Upper lobe of left lung (tissue), 6 donors: ENCODE data around the gene MBNL2. TPM values are rescaled to one million over a fixed set of nuclear protein-coding genes. Genes with fewer than 3 reads are reported as not detected.

Experiments
- ATAC-seq, 2 donors: fragments of 200-7000 bp; cut with Tn5 transposase; one replicate each; pipeline ENCODE4 v1.9.1; 2022; ENCODE audit warnings: mild to moderate bottlenecking in 2 of 2, moderate library complexity in 2 of 2; ENCODE audit not compliant: low FRiP score in 2 of 2
- DNase-seq, 2 donors: peaks; one replicate each; pipeline ENCODE4 v3.0.0-alpha.2; 2019 to 2020
- H3K27ac ChIP-seq, 4 donors: fragments of 200-600 bp; sonication (generic); one replicate each; pipeline ENCODE4 v1.5.1; 2016 to 2019
- H3K27me3 ChIP-seq, 4 donors: fragments of 200-600 bp; sonication (generic); one replicate each; pipeline ENCODE4 v1.5.1; 2017 to 2019
- H3K36me3 ChIP-seq, 4 donors: fragments of 200-600 bp; sonication (generic); one replicate each; pipeline ENCODE4 v1.5.1; 2016 to 2019
- H3K4me1 ChIP-seq, 4 donors: fragments of 200-600 bp; sonication (generic); one replicate each; pipeline ENCODE4 v1.5.1; 2018 to 2019
- H3K4me3 ChIP-seq, 4 donors: fragments of 200-600 bp; sonication (generic); one replicate each; pipeline ENCODE4 v1.5.1; 2017 to 2019; ENCODE audit warnings: mild to moderate bottlenecking in 2 of 4, moderate library complexity in 1 of 4
- H3K9me3 ChIP-seq, 4 donors: fragments of 200-600 bp; sonication (generic); one replicate each; pipeline ENCODE4 v1.5.1; 2018 to 2019
- CTCF ChIP-seq, 6 experiments: fragments of 450-650 bp in 4 of 6; fragments of 200-600 bp in 2 of 6; sonication (generic) in 2 of 6; IDR thresholded peaks; one replicate each; pipeline ENCODE4 v1.5.1; 2016 to 2019; ENCODE audit warnings: antibody characterized with exemption in 6 of 6
- EP300 ChIP-seq, 4 donors: sonication (generic); formaldehyde crosslinking; IDR thresholded peaks; one replicate each; pipeline ENCODE4 v1.5.1; 2017; ENCODE audit warnings: antibody characterized with exemption in 4 of 4, control low read depth in 2 of 4
- POLR2A ChIP-seq, 4 donors: fragments of 450-650 bp; IDR thresholded peaks; one replicate each; pipeline ENCODE4 v1.5.1; 2016 to 2017; ENCODE audit warnings: antibody characterized with exemption in 4 of 4, mild to moderate bottlenecking in 2 of 4
- POLR2AphosphoS5 ChIP-seq, 2 donors: sonication (generic); formaldehyde crosslinking; IDR thresholded peaks; one replicate each; pipeline ENCODE4 v1.5.1; 2017; ENCODE audit warnings: antibody characterized with exemption in 2 of 2
- WGBS, 2 donors: methylation state at CpG; one replicate each; pipeline ENCODE4 v1.1.5; 2017 to 2018; 5-methylcytosine and 5-hydroxymethylcytosine counted together
- total RNA-seq, 6 donors: library from RNA; depleted of rRNA in 4 of 6; stranded (reverse); fragments of >200 nt in 4 of 6; gene quantifications; one replicate each; pipeline versions ENCODE4 v1.1.0 to v1.2.1, GENCODE V29; 2016 to 2021
- donor health status: DM: no; HTN: no; CAD: no; lungs with moderate emphysema.
- donor health status: DM: no; HTN: yes; CAD: no; lungs with severe emphysema.

The MBNL2 gene
- total RNA-seq, 6 donors from 2014 or later, result 40.9 to 78.4 (median 51.3) TPM

DNA sequence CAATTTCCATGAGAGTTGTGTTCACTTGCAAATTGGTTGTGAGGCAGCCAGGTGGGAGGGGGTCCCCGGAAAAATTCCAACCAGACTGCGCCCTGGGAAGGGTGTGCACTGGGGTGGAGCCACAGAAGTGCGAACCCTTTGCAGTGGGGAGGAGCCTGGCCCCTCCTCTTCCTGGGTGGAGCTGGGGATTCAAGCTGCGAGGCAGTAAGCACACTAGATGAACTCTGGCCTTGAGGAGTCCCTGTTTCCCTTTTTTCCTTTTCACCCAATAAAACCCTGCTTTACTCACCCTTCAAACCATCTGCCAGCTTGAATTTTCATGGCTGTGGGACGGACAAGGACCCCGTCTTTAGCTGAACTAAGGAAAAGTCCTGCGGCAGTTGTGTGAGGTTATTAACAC lies 31.0 kb upstream of the MBNL2 start:
- WGBS, 2 donors, result 69 to 71% methylated on average over 7 of the region's 7 CpGs

DNA sequence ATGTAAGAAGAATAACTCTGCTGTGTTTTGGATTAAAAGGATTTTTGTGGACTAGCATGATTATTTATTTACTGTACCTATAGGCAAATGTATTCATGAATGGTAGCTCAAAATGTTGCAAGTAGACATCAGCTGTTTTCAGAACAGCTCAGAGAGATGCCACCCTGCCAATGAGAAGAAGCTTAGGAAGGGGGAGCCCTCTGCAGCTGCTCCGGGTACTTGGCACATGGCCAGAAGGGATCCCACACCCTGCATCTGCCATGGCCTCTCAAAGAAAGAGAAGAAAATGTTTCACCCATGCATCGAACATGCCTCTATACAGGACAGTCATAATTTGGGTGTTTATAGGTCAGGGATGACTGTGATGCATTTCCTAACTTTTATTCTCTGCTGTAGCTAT lies 30.5 kb upstream of the MBNL2 start:
- TF ChIP-seq POLR2AphosphoS5 (IDR thresholded peaks at IDR 0.05), result no peak
- no peak for TF ChIP-seq CTCF (IDR thresholded peaks at IDR 0.05)
- TF ChIP-seq EP300 (IDR thresholded peaks at IDR 0.05), result no peak
- no peak for TF ChIP-seq POLR2A (IDR thresholded peaks at IDR 0.05)
- Histone ChIP-seq H3K27me3 (no peaks in the 10 kb centered on the region), H3K36me3 (no peaks in the 10 kb centered on the region), H3K4me1 (peaks cover 0 to 25% (median 12%) of the 10 kb centered on the region in 4 donors), H3K4me3 (no peak overlapping the region), H3K9me3 (no peaks in the 10 kb centered on the region), H3K27ac (no peak overlapping the region)
- ATAC-seq (no peak), DNase-seq (no peak)
- WGBS, 2 donors, result 37 to 44% methylated on average over 2 of the region's 2 CpGs

More for the DNA sequence above, 31.0 kb upstream of the MBNL2 start:
- Histone ChIP-seq H3K27ac (no peak overlapping the region), H3K27me3 (no peaks in the 10 kb centered on the region), H3K4me1 (peaks cover 0 to 25% (median 12%) of the 10 kb centered on the region in 4 donors), H3K9me3 (no peaks in the 10 kb centered on the region), H3K4me3 (no peak overlapping the region), H3K36me3 (no peaks in the 10 kb centered on the region)
- no peak for TF ChIP-seq POLR2AphosphoS5 (IDR thresholded peaks at IDR 0.05)
- TF ChIP-seq EP300 (IDR thresholded peaks at IDR 0.05), result no peak
- no peak for TF ChIP-seq POLR2A (IDR thresholded peaks at IDR 0.05)
- TF ChIP-seq CTCF (IDR thresholded peaks at IDR 0.05), result no peak
- ATAC-seq (no peak), DNase-seq (no peak)

DNA sequence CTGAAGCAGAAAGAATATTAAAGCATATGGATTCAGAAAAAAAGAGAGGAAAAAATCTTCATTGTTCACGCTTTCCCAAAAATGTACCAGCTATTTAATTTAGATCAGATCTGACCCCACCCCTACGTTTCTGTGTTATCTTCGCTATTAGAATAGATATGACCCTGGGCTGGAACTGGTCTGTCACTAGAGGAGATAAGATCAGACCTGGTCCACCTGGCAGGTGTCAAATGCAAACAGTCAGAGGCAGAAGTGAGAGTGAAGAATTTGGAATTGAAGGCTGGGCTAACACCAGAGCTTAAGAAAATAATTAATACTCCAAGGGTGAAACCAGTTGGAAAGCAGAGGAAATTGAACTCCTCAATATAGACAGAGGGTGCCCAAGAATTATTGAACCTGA lies 30.0 kb upstream of the MBNL2 start:
- H3K27ac ChIP-seq, result no peak overlapping the region
- ATAC-seq (no peak), DNase-seq (no peak)
- H3K36me3 ChIP-seq, result no peaks in the 10 kb centered on the region
- no peaks in the 10 kb centered on the region for H3K27me3 ChIP-seq
- 85 to 89% methylated on average over 3 of the region's 3 CpGs for WGBS, 2 donors
- H3K4me1 ChIP-seq, result peaks cover 0 to 25% (median 12%) of the 10 kb centered on the region in 4 donors
- no peaks in the 10 kb centered on the region for H3K9me3 ChIP-seq
- TF ChIP-seq POLR2AphosphoS5 (IDR thresholded peaks at IDR 0.05) (no peak), CTCF (IDR thresholded peaks at IDR 0.05) (no peak), EP300 (IDR thresholded peaks at IDR 0.05) (no peak), POLR2A (IDR thresholded peaks at IDR 0.05) (no peak)
- H3K4me3 ChIP-seq, result no peak overlapping the region

DNA sequence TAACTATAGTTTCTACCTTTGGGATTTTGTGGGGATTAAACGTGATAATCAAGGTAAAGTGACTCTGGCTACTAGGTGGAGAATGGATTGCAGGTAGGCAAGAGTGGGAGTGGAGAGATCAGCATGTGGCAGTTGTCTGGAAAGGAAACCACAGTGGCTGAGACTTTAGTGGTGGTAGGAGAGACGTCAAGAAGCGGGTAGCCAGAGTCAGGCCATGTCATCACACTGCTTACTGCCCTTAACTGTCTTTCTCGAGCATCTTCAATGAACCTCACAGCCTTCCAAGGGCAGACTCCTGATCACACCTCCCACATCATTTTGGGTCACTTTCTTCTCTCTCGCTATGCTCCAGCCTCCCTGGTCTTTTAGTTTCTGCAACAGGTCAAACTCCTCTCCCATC lies 28.6 kb upstream of the MBNL2 start:
- no peak for TF ChIP-seq POLR2AphosphoS5 (IDR thresholded peaks at IDR 0.05)
- no peak for TF ChIP-seq POLR2A (IDR thresholded peaks at IDR 0.05)
- no peak for TF ChIP-seq EP300 (IDR thresholded peaks at IDR 0.05)
- TF ChIP-seq CTCF (IDR thresholded peaks at IDR 0.05), result no peak
- no peaks in the 10 kb centered on the region for H3K9me3 ChIP-seq
- H3K4me3 ChIP-seq, result no peak overlapping the region
- H3K27me3 ChIP-seq, result no peaks in the 10 kb centered on the region
- 88% methylated on average over 5 of the region's 5 CpGs for WGBS, 2 donors
- H3K4me1 ChIP-seq, result peaks cover 0 to 25% (median 12%) of the 10 kb centered on the region in 4 donors
- H3K27ac ChIP-seq, result no peak overlapping the region
- DNase-seq (no peak), ATAC-seq (no peak)
- H3K36me3 ChIP-seq, result no peaks in the 10 kb centered on the region

GRCh38 chr13:97194479-97194878 lies 27.7 kb upstream of the MBNL2 start:
- TF ChIP-seq POLR2A (IDR thresholded peaks at IDR 0.05) (no peak), EP300 (IDR thresholded peaks at IDR 0.05) (peak in 1 of 4 donors; percentile 37), CTCF (IDR thresholded peaks at IDR 0.05) (no peak), POLR2AphosphoS5 (IDR thresholded peaks at IDR 0.05) (no peak)
- ATAC-seq, result no peak
- WGBS, 2 donors, result 47 to 48% methylated on average over 6 of the region's 6 CpGs

More at GRCh38 chr13:97194479-97194878, 27.7 kb upstream of the MBNL2 start:
- no peaks in the 10 kb centered on the region for H3K36me3 ChIP-seq
- H3K27ac ChIP-seq, result peak overlapping the region in 1 of 4 donors; percentile 30
- H3K4me1 ChIP-seq, result peaks cover 0 to 25% (median 12%) of the 10 kb centered on the region in 4 donors
- H3K9me3 ChIP-seq, result no peaks in the 10 kb centered on the region
- DNase-seq, result no peak
- no peak overlapping the region for H3K4me3 ChIP-seq
- H3K27me3 ChIP-seq, result no peaks in the 10 kb centered on the region
